HG03103 (cell line): ENCODE measurements around the gene CLVS2.

ENCODE experiments used
- ATAC-seq: cut with Tn5 transposase; IDR thresholded peaks from one replicate; pipeline ENCODE4 v1.9.1; 2021; ENCODE audit warnings: low read depth; ENCODE audit not compliant: unreplicated experiment

Gene CLVS2

DNA sequence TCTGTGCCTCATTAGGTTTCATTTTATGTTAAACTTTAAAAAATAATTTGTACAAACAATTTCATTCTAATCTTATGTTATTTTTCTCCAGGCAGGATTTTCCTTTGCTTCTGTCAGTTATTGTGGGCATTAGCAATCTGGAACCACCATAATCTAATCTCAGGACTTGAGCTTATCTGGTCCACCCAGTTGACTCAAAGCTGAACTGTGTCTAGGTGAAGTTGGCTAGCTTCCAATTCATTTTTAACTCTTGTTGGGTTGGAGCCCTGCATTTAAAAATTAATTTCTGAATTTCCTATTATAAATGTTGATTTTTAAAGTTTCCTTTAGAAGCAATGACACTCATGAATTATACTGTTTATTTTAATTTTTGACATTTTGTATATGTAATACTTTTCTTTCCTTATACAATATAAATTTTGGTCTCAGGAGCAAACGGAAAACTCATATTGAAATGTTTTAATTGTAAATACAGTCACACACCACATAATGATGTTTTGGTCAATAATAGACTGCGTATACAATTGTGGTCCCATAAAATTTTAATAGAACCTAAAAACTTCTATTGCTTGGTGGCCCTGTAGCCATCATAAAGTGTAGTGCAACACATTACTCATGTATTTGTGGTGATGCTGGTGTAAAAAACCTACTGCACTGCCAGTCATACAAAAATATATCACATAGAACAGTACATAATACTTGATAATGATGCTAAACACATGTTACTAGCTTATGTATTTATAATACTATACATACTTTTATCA is 121.3 kb downstream of the CLVS2 start:
- no peak for ATAC-seq

DNA sequence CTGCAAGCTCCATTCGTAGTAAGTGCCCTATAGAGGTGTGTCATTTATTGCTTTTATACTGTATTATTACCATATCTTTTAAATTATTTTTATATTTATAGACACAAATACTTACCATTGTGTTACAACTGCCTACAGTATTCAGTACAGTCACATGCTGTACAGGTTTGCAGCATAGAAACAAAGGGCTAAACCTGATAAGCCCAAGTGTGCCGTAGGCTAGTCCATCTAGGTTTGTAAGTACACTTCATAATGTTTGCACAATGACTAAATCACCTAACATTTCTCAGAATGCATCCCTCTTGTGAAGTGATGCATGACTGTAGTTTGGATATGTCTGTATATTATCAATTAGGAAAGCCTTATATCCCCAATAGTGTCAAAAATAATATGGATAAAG is 122.8 kb downstream of the CLVS2 start:
- no peak for ATAC-seq
